ENCODE data around the gene MRGPRX2. TPM values are rescaled to one million over a fixed set of nuclear protein-coding genes. Genes with fewer than 3 reads are reported as not detected.

Gene MRGPRX2
- total RNA-seq, result not detected in 2 replicates

DNA sequence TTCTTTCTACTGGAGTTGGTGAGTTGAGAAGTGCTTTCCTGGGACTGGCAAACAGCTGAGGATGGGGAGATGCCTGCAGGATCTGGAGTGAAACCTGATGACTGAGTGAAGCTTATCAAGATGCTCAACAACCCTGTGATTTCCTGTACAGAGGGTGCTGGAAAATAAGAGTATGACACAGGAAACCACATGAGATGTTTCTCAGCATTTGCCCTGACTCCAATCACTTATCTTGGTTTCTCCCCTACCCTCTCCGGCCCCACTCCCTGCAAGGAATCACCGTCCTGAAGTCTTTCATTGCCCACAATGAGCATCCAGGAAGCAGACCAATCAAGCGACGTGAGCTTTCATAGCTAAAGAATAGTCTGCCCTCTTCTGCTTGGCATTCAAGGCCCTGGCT, at the start of gene MRGPRX2:
MRGPRX2 (minus strand) TSS at position 89 of the 400 bp plus-strand sequence. CDS start 4,315 bp downstream, outside the sequence.

Other genes with a start within 250 kb of the MRGPRX2 start
- not detected in 2 replicates for gene MRGPRX1, start 121.3 kb downstream of the MRGPRX2 start, total RNA-seq
- gene ZDHHC13, start 56.5 kb upstream of the MRGPRX2 start, total RNA-seq, result 7.8 and 11.8 TPM in 2 replicates
- not detected in 2 replicates for gene CSRP3, start 141.3 kb upstream of the MRGPRX2 start, total RNA-seq
- gene E2F8, start 180.2 kb upstream of the MRGPRX2 start, total RNA-seq, result 1.6 and 2.7 TPM in 2 replicates